HG02852 (cell line): ENCODE data around the gene TLNRD1.

ENCODE experiments used
- ATAC-seq: cut with Tn5 transposase; IDR thresholded peaks from one replicate; pipeline ENCODE4 v1.9.1; 2021; ENCODE audit warnings: mild to moderate bottlenecking, moderate library complexity; ENCODE audit not compliant: unreplicated experiment

Gene TLNRD1

GRCh38 chr15:80976851-80977250 is 23.9 kb upstream of the TLNRD1 start:
- no peak for ATAC-seq

- no peak for ATAC-seq
Measured at GRCh38 chr15:80977627-80978036, 23.1 kb upstream of the TLNRD1 start.

- no peak for ATAC-seq
Measured at GRCh38 chr15:80978685-80979329, 21.9 kb upstream of the TLNRD1 start.

- ATAC-seq: no peak
Measured at GRCh38 chr15:80979538-80980200, 21.1 kb upstream of the TLNRD1 start.

- ATAC-seq: no peak
Measured at GRCh38 chr15:80982205-80982604, 18.5 kb upstream of the TLNRD1 start.

- no peak for ATAC-seq
Measured at GRCh38 chr15:80982839-80983238, 17.9 kb upstream of the TLNRD1 start.

GRCh38 chr15:80984856-80985255 is 15.9 kb upstream of the TLNRD1 start:
- no peak for ATAC-seq

GRCh38 chr15:80985981-80986380 is 14.7 kb upstream of the TLNRD1 start:
- ATAC-seq: no peak

- ATAC-seq: no peak
Measured at GRCh38 chr15:80986487-80986886, 14.2 kb upstream of the TLNRD1 start.

GRCh38 chr15:80988148-80988796 is 12.5 kb upstream of the TLNRD1 start:
- ATAC-seq: no peak

GRCh38 chr15:80989081-80989517 is 11.6 kb upstream of the TLNRD1 start:
- ATAC-seq: peak; percentile 4

- peak; percentile 94 for ATAC-seq
Measured at GRCh38 chr15:80989518-80990478, 10.9 kb upstream of the TLNRD1 start, which contains the start of gene MESD. TSS of gene MESD (minus strand) at chr15:80989819. CDS start at chr15:80989791, 28 bp downstream.

- no peak for ATAC-seq
Measured at GRCh38 chr15:80990955-80991354, 9.8 kb upstream of the TLNRD1 start.

GRCh38 chr15:80991421-80991820 is 9.3 kb upstream of the TLNRD1 start:
- no peak for ATAC-seq

GRCh38 chr15:80992006-80992405 is 8.7 kb upstream of the TLNRD1 start:
- ATAC-seq: no peak

- ATAC-seq: no peak
Measured at GRCh38 chr15:80992441-80992840, 8.3 kb upstream of the TLNRD1 start.

GRCh38 chr15:80996247-80996646 is 4.5 kb upstream of the TLNRD1 start:
- ATAC-seq: no peak

- ATAC-seq: no peak
Measured at GRCh38 chr15:80997692-80998091, 3.0 kb upstream of the TLNRD1 start.

GRCh38 chr15:80998251-80998650 is 2.5 kb upstream of the TLNRD1 start:
- ATAC-seq: no peak

- ATAC-seq: no peak
Measured at GRCh38 chr15:80999623-81000036, 1.1 kb upstream of the TLNRD1 start.

GRCh38 chr15:81000144-81000623 is 539 bp upstream of the TLNRD1 start:
- no peak for ATAC-seq
